RWPE2 (cell line): ENCODE results near the gene USP14.

Experiments
- ATAC-seq: fragments of 200-7000 bp; cut with Tn5 transposase; 3 replicates; pipeline ENCODE4 v1.9.1; 2021; ENCODE audit warnings: low read depth
- DNase-seq: peaks from one replicate; pipeline ENCODE4 v3.0.0-alpha.2; 2020; ENCODE audit warnings: low spot score
- H3K27ac ChIP-seq: fragments of 450-650 bp; 2 replicates; pipeline ENCODE4 v1.5.1; 2017; ENCODE audit warnings: mild to moderate bottlenecking; ENCODE audit not compliant: poor library complexity, severe bottlenecking
- H3K27me3 ChIP-seq: fragments of 250-450 bp; sonication (Bioruptor Pico); 2 replicates; pipeline ENCODE4 v1.5.1; 2021; ENCODE audit warnings: mild to moderate bottlenecking, moderate library complexity; ENCODE audit not compliant: insufficient read depth, poor library complexity, severe bottlenecking
- H3K36me3 ChIP-seq: fragments of 250-450 bp; sonication (Bioruptor Pico); 2 replicates; pipeline ENCODE4 v1.5.1; 2020; ENCODE audit warnings: low read depth, mild to moderate bottlenecking, moderate library complexity
- H3K4me1 ChIP-seq: fragments of 250-450 bp; sonication (Bioruptor Pico); 2 replicates; pipeline ENCODE4 v1.5.1; 2021; ENCODE audit warnings: mild to moderate bottlenecking, moderate library complexity; ENCODE audit not compliant: insufficient read depth, poor library complexity, severe bottlenecking
- H3K4me3 ChIP-seq: fragments of 250-450 bp; sonication (Bioruptor Pico); 2 replicates; pipeline ENCODE4 v1.5.1; 2021; ENCODE audit warnings: mild to moderate bottlenecking, moderate library complexity; ENCODE audit not compliant: severe bottlenecking
- H3K9me3 ChIP-seq: fragments of 250-450 bp; sonication (Bioruptor Pico); 2 replicates; pipeline ENCODE4 v1.5.1; 2021; ENCODE audit warnings: mild to moderate bottlenecking, moderate library complexity; ENCODE audit not compliant: severe bottlenecking
- TF ChIP-seq, protein P1 (sequence below): fragments of 450-650 bp; IDR thresholded peaks from one replicate; pipeline ENCODE4 v1.5.1; 2017; ENCODE audit warnings: mild to moderate bottlenecking, moderate library complexity; ENCODE audit not compliant: poor library complexity, severe bottlenecking

The USP14 gene

DNA sequence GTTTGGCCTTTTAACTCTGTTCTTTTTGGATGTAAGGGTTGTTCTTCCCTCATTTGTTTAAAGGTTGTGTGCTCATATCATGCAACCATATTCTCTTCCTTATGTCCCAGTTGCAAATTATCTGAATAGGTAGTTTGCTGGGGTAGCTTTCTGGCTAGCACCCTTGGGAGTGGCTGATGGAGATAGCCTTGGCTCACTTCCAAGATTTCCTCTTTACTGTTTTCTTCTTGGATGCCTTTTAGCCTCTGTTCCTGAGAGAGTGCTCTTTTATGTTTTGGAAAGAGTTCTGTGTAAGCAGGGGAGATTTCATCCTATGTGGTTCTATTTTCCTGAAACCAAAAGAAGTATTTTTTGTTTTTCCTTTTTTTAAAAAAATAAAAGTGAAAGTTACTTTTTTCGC lies 25.4 kb downstream of the USP14 start:
- H3K9me3 ChIP-seq, result no peaks in the 10 kb centered on the region
- no peak for ATAC-seq
- no peak for DNase-seq
- H3K27me3 ChIP-seq, result no peaks in the 10 kb centered on the region
- no peak overlapping the region for H3K4me3 ChIP-seq
- peaks cover 72% of the 10 kb centered on the region for H3K36me3 ChIP-seq
- no peak overlapping the region for H3K27ac ChIP-seq
- H3K4me1 ChIP-seq, result no peaks in the 10 kb centered on the region
- TF ChIP-seq, protein P1, sequence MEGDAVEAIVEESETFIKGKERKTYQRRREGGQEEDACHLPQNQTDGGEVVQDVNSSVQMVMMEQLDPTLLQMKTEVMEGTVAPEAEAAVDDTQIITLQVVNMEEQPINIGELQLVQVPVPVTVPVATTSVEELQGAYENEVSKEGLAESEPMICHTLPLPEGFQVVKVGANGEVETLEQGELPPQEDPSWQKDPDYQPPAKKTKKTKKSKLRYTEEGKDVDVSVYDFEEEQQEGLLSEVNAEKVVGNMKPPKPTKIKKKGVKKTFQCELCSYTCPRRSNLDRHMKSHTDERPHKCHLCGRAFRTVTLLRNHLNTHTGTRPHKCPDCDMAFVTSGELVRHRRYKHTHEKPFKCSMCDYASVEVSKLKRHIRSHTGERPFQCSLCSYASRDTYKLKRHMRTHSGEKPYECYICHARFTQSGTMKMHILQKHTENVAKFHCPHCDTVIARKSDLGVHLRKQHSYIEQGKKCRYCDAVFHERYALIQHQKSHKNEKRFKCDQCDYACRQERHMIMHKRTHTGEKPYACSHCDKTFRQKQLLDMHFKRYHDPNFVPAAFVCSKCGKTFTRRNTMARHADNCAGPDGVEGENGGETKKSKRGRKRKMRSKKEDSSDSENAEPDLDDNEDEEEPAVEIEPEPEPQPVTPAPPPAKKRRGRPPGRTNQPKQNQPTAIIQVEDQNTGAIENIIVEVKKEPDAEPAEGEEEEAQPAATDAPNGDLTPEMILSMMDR, result no peak

DNA sequence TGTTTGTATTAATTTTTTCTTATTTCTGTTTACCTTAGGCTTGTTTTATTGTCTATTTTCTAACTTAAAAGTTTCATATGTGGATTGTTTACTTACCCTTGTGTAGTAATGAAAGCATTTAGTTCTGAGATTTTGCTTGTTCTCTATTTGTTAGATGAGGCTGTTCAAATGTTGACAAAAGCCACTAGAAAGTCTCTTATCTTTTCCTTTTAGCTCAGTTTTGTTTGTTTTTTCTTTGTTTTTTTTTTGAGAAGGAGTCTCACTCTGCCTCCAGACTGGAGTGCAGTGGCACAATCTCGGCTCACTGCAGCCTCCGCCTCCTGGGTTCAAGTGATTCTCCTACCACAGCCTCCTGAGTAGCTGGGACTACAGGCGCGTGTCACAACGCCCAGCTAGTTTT lies 30.9 kb downstream of the USP14 start:
- Histone ChIP-seq H3K9me3 (no peaks in the 10 kb centered on the region), H3K4me3 (no peak overlapping the region), H3K36me3 (peaks cover 56% of the 10 kb centered on the region), H3K27ac (no peak overlapping the region), H3K27me3 (no peaks in the 10 kb centered on the region), H3K4me1 (peaks cover 4% of the 10 kb centered on the region)
- DNase-seq (no peak), ATAC-seq (no peak)
- TF ChIP-seq, protein P1, result no peak

DNA sequence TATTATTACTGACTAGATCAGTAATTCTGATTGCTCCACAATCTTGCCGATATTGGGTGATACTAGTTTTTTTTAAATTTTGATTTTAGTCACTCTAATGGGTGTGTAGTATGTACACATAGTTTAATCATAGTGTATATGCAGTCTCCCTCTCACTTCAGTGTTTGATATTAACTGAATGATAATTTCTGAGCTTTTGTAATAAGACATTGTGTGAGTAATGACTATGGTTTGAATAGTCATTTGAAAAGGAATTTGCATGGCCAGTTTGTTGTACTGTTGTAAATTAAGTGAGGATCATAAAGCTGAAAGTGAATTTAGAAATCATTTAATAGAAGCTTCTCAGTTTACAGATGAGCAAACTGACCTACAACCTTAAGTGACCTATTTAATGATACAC lies 33.4 kb downstream of the USP14 start:
- no peaks in the 10 kb centered on the region for H3K27me3 ChIP-seq
- H3K4me3 ChIP-seq, result no peak overlapping the region
- peaks cover 4% of the 10 kb centered on the region for H3K4me1 ChIP-seq
- DNase-seq (no peak), ATAC-seq (no peak)
- TF ChIP-seq, protein P1, result no peak
- H3K36me3 ChIP-seq, result peaks cover 57% of the 10 kb centered on the region
- no peaks in the 10 kb centered on the region for H3K9me3 ChIP-seq
- no peak overlapping the region for H3K27ac ChIP-seq

DNA sequence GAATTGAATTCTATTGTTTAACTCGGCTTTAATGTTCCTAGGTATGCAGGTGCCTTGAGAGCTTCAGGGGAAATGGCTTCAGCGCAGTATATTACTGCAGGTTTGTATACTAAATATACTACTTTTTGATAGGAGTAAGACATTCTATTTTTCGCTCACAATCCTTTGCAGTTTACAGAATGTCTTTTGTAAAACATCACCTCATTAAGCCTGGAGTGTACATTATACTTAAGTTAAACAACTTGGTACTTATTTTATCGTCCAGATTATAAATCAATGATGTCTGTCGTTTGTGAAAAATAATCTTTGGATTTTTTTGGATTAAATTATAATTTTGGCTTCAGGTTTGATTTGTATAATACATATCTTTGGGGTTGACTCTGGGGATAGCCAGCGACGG lies 34.4 kb downstream of the USP14 start:
- ATAC-seq, result no peak
- no peaks in the 10 kb centered on the region for H3K27me3 ChIP-seq
- H3K36me3 ChIP-seq, result peaks cover 59% of the 10 kb centered on the region

DNA sequence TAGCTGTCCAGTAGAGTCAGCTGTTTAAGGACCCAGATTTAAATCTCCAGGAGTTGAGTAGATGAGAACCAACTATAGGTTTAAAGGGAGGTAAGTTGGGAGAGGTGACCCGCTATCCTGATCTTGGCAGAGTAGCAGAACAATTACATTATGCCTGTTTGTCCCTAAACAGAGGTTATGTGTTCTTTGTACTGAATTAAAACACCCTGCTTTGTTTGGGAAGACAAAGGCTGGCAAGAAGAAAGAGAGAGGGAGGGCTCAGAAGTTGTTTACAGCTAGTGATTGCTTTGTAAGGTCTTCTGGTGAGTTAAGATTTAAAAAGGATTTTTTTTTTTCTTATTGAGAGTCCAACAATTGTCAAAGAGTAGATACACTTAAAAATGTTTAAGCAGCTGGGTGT lies 37.3 kb downstream of the USP14 start:
- ATAC-seq (no peak), DNase-seq (no peak)
- Histone ChIP-seq H3K9me3 (no peaks in the 10 kb centered on the region), H3K27ac (no peak overlapping the region), H3K4me1 (peaks cover 4% of the 10 kb centered on the region), H3K36me3 (peaks cover 82% of the 10 kb centered on the region), H3K27me3 (no peaks in the 10 kb centered on the region), H3K4me3 (no peak overlapping the region)
- TF ChIP-seq, protein P1, result no peak

More for the DNA sequence above, 34.4 kb downstream of the USP14 start:
- H3K4me3 ChIP-seq, result no peak overlapping the region
- DNase-seq, result no peak
- no peak overlapping the region for H3K27ac ChIP-seq
- H3K9me3 ChIP-seq, result no peaks in the 10 kb centered on the region
- H3K4me1 ChIP-seq, result peaks cover 4% of the 10 kb centered on the region
- TF ChIP-seq, protein P1, result no peak
